Measurements from ENCODE around the gene GTF3C5.
"Not testable (repeated sequence)": the region's sequence is repeated elsewhere in the genome, so short reads cannot be mapped to it uniquely, and the experiment has no call there.

Gene GTF3C5

GRCh38 chr9:133056533-133056932 is 25.7 kb downstream of the GTF3C5 start:
- no peak for DNase-seq

- no peak for DNase-seq
These were observed 26.2 kb downstream of the GTF3C5 start for GRCh38 chr9:133057006-133057405.

DNA sequence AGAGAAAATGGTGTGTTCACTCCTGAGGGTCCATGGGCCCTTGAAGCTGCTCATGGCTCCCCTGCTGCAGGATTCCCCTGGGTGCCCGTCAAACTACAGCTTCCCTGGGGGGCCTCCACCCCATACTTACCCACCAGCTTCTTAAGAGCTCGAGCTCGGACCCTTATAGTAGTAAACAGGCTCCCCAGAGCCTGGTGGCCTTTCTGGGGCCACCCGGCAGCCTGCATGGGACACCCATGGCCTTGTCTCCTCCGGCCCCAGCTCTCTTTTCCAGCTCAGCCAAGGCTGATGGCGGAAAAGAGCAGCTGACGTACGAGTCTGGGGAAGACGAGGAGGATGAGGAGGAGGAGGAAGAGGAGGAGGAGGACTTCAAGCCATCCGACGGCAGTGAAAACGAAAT is 26.8 kb downstream of the GTF3C5 start:
- no peak for DNase-seq

DNA sequence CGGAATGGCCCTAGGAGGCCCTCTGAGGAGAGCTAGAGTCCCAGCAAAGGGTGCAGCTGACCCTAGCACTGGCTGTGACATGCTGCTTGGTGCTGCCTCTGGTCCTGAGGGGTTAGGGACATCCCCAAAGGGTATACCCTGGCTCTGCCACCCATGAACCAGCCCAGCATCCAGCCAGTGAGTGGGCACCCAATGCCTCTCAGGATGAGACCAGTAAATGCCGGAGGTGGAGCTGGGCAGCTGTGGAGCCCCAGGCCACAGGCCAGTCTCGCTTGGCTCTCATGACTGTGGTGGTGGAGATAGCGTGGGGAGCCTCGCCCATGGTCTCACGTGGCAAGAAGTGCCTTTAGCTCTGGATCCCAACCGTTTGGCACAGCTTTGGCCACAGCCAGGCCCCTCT is 27.3 kb downstream of the GTF3C5 start:
- DNase-seq, result no peak

DNA sequence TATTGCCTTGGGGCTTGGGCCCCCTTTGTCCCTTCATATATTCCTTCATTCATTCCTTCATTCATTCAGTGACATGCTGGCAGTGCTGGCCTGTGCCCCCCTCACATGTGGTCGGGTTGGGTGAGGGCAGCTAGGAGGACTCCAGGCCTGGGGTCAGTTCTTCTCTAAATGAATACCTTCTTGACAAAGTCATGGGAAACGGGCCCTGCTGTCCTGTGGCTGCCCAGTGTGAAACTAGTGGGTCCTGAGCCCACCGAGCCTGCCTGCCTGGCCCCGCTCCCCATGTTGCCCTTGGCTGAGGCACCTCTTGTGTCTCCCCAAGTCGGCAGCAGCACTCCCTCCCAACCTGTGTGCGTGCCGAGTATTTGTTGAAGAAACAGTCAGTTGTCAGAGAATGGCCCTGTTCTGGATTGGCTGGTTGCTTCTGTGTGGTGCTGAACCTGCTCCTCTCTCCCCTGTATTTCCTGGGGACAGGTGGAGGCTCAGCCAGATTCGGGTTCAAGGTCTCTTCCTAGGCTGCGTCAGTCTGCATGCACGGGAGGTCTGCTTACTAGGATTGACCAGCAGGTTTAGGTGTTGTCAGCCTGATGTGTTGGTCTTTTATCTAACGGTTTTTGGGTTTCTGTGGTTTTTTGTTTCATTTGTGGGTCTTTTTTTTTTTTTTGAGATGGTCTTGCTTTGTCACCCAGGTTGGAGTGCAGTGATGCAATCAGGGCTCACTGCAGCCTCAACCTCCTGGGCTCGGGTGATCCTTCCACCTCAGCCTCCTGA is 27.9 kb downstream of the GTF3C5 start:
- no peak for DNase-seq

- no peak for DNase-seq
These were observed 28.8 kb downstream of the GTF3C5 start for GRCh38 chr9:133059623-133060022.

GRCh38 chr9:133060417-133060841 is 29.6 kb downstream of the GTF3C5 start:
- no peak for DNase-seq

DNA sequence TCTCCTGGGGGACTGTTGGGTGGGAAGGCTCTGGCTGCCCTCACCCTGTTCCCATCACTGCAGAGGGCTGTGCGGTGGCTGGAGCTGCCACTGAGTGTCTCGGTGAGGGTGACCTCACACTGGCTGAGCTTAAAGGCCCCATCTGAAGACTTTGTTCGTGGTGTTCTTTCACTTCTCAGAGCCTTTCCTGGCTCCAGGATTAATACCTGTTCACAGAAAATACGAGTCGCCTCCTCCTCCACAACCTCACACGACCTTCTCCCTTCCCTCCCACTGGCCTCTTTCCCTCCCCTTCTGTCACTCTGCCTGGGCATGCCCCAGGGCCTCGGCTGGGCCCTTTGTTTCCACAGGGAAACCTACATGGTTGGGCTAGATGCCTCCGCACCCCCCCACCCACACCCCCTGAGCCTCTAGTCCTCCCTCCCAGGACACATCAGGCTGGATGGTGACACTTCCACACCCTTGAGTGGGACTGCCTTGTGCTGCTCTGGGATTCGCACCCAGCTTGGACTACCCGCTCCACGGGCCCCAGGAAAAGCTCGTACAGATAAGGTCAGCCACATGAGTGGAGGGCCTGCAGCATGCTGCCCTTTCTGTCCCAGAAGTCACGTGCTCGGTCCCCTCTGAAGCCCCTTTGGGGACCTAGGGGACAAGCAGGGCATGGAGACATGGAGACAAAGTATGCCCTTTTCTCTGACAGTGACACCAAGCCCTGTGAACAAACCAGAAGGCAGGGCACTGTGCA is 30.4 kb downstream of the GTF3C5 start:
- not testable (repeated sequence) for DNase-seq

- not testable (repeated sequence) for DNase-seq
These were observed 31.0 kb downstream of the GTF3C5 start, which contains the start of gene CEL for GRCh38 chr9:133061764-133062145. CEL (plus strand) TSS chr9:133061981; CDS start chr9:133062003, 22 bp downstream.

DNA sequence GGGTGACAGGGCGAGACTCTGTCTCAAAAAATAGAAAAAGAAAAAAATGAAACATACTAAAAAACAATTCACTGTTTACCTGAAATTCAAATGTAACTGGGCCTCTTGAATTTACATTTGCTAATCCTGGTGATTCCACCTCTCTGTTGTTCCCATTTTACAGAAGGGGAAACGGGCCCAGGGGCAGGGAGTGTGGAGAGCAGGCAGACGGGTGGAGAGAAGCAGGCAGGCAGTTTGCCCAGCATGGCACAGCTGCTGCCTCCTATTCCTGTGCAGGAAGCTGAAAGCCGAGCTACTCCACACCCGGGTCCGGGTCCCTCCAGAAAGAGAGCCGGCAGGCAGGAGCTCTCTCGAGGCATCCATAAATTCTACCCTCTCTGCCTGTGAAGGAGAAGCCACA is 31.8 kb downstream of the GTF3C5 start:
- not testable (repeated sequence) for DNase-seq

DNA sequence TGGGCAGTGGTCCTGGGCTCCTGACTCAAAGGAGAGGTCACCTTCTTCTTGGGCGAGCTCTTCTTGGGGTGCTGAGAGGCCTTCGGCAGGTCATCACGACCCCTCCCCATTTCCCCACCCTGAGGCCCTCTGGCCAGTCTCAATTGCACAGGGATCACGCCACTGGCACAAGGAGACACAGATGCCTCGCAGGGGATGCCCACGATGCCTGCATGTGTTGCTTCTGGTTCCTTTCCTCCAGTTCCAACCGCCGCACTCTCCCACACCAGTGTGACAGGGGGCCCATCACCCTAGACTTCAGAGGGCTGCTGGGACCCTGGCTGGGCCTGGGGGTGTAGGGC is 32.3 kb downstream of the GTF3C5 start:
- DNase-seq, result no peak

- DNase-seq, result no peak
These were observed 32.9 kb downstream of the GTF3C5 start for GRCh38 chr9:133063500-133064231.

DNA sequence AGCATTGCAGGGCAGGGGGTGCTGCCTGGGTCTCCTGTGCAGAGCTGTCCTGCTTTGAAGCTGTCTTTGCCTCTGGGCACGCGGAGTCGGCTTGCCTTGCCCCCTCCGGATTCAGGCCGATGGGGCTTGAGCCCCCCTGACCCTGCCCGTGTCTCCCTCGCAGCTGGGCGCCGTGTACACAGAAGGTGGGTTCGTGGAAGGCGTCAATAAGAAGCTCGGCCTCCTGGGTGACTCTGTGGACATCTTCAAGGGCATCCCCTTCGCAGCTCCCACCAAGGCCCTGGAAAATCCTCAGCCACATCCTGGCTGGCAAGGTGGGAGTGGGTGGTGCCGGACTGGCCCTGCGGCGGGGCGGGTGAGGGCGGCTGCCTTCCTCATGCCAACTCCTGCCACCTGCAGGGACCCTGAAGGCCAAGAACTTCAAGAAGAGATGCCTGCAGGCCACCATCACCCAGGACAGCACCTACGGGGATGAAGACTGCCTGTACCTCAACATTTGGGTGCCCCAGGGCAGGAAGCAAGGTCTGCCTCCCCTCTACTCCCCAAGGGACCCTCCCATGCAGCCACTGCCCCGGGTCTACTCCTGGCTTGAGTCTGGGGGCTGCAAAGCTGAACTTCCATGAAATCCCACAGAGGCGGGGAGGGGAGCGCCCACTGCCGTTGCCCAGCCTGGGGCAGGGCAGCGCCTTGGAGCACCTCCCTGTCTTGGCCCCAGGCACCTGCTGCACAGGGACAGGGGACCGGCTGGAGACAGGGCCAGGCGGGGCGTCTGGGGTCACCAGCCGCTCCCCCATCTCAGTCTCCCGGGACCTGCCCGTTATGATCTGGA is 33.7 kb downstream of the GTF3C5 start:
- no peak for DNase-seq

DNA sequence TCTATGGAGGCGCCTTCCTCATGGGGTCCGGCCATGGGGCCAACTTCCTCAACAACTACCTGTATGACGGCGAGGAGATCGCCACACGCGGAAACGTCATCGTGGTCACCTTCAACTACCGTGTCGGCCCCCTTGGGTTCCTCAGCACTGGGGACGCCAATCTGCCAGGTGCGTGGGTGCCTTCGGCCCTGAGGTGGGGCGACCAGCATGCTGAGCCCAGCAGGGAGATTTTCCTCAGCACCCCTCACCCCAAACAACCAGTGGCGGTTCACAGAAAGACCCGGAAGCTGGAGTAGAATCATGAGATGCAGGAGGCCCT is 34.2 kb downstream of the GTF3C5 start:
- no peak for DNase-seq

DNA sequence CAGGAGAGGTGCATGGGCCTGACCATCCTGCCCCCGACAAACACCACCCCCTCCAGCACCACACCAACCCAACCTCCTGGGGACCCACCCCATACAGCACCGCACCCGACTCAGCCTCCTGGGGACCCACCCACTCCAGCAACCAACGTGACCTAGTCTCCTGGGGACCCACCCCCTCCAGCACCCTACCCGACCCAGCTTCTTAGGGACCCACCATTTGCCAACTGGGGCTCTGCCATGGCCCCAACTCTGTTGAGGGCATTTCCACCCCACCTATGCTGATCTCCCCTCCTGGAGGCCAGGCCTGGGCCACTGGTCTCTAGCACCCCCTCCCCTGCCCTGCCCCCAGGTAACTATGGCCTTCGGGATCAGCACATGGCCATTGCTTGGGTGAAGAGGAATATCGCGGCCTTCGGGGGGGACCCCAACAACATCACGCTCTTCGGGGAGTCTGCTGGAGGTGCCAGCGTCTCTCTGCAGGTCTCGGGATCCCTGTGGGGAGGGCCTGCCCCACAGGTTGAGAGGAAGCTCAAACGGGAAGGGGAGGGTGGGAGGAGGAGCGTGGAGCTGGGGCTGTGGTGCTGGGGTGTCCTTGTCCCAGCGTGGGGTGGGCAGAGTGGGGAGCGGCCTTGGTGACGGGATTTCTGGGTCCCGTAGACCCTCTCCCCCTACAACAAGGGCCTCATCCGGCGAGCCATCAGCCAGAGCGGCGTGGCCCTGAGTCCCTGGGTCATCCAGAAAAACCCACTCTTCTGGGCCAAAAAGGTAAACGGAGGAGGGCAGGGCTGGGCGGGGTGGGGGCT is 35.6 kb downstream of the GTF3C5 start:
- DNase-seq, result no peak

GRCh38 chr9:133067006-133067405 is 36.2 kb downstream of the GTF3C5 start:
- no peak for DNase-seq

GRCh38 chr9:133067813-133068212 is 37.0 kb downstream of the GTF3C5 start:
- DNase-seq, result no peak

DNA sequence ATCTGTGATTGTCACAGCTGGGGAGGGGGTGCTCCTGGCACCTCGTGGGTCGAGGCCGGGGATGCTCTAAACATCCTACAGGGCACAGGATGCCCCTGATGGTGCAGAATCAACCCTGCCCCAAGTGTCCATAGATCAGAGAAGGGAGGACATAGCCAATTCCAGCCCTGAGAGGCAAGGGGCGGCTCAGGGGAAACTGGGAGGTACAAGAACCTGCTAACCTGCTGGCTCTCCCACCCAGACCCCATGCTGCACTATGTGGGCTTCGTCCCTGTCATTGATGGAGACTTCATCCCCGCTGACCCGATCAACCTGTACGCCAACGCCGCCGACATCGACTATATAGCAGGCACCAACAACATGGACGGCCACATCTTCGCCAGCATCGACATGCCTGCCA is 37.6 kb downstream of the GTF3C5 start:
- DNase-seq, result not testable (repeated sequence)

- not testable (repeated sequence) for DNase-seq
These were observed 39.7 kb downstream of the GTF3C5 start for GRCh38 chr9:133070500-133070961.

- not testable (repeated sequence) for DNase-seq
These were observed 40.2 kb downstream of the GTF3C5 start for GRCh38 chr9:133070985-133071384.

DNA sequence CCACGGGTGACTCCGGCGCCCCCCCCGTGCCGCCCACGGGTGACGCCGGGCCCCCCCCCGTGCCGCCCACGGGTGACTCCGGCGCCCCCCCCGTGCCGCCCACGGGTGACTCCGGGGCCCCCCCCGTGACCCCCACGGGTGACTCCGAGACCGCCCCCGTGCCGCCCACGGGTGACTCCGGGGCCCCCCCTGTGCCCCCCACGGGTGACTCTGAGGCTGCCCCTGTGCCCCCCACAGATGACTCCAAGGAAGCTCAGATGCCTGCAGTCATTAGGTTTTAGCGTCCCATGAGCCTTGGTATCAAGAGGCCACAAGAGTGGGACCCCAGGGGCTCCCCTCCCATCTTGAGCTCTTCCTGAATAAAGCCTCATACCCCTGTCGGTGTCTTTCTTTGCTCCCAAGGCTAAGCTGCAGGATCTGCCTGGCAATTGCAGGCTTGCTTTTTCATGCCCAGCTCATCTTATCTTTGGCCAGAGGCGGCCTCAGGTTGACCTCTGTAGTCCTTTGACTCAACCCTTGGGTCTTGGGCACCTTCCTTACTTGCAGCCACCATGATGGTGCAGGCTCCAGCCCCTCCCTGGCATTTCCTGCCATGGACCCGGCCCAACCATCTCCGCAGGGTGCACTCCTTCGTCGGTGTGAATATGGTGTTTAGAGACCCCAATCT is 40.8 kb downstream of the GTF3C5 start:
- no peak for DNase-seq
